Measurements from ENCODE around the gene B4GALT4.

Gene B4GALT4

GRCh38 chr3:119221779-119222320 is 18.8 kb downstream of the B4GALT4 start:
- no peak for DNase-seq (ENCODE audit: extremely low spot score)
- TF ChIP-seq, protein P1, sequence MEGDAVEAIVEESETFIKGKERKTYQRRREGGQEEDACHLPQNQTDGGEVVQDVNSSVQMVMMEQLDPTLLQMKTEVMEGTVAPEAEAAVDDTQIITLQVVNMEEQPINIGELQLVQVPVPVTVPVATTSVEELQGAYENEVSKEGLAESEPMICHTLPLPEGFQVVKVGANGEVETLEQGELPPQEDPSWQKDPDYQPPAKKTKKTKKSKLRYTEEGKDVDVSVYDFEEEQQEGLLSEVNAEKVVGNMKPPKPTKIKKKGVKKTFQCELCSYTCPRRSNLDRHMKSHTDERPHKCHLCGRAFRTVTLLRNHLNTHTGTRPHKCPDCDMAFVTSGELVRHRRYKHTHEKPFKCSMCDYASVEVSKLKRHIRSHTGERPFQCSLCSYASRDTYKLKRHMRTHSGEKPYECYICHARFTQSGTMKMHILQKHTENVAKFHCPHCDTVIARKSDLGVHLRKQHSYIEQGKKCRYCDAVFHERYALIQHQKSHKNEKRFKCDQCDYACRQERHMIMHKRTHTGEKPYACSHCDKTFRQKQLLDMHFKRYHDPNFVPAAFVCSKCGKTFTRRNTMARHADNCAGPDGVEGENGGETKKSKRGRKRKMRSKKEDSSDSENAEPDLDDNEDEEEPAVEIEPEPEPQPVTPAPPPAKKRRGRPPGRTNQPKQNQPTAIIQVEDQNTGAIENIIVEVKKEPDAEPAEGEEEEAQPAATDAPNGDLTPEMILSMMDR (IDR thresholded peaks at IDR 0.05; ENCODE audit: control extremely low read depth, extremely low read depth, low read depth, missing control alignments): no peak
- ChIA-PET CTCF (interaction anchor here (1.2 to 10.8 kb wide), 2 partner anchors 8 to 19 kb away, joined by 3 to 74 read pairs; partner anchors contain the start of gene B4GALT4), POLR2A (no interaction called here)

DNA sequence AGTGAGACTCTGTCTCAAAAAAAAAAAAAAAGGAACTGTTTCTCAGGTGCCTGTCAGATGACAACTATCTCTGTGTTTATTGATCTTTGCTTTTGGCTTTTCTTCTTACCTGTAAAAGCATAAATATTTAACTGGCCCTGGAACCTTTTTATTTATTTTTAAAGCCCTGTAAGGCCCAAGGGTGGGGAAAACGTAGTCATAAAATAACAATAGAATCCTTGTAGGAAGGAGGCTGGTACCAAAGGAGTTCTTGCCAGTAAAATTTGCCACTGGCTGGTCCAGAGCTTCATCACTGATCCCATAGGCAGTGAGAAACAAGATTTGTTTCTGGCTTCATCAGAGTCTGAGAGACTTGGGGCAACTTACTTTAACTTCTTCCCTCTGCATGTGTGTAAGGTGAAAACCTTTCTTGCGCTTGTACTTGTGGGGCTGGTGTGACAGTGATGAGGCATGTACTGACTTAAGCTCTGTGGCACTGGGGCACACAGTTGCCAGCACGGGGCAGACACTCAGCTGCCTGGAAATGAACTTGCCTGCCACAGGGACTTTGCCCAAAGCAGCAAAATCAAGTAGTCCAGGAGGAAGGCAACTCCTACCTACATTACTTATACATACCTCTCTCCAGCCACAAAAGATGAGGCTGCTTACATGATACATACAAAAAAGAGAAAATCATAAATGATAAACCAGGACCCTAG is 19.6 kb downstream of the B4GALT4 start:
- CTCF ChIA-PET: interaction anchor here (10.8 kb wide), 1 partner anchor 19 kb away, joined by 74 read pairs; the partner anchor contains the start of gene B4GALT4
- TF ChIP-seq, protein P1 (IDR thresholded peaks at IDR 0.05; ENCODE audit: control extremely low read depth, extremely low read depth, low read depth, missing control alignments): no peak
- no peak for DNase-seq (ENCODE audit: extremely low spot score)
- POLR2A ChIA-PET: no interaction called here

- CTCF ChIA-PET: interaction anchor here (1.0 to 10.8 kb wide), 3 partner anchors 8 to 336 kb away, joined by 6 to 74 read pairs (median 6); partner anchors contain the start of gene B4GALT4
- POLR2A ChIA-PET: no interaction called here
- TF ChIP-seq, protein P1 (IDR thresholded peaks at IDR 0.05; ENCODE audit: control extremely low read depth, extremely low read depth, low read depth, missing control alignments): no peak
- DNase-seq (ENCODE audit: extremely low spot score): no peak
Observed at GRCh38 chr3:119220198-119220597, 20.5 kb downstream of the B4GALT4 start.

DNA sequence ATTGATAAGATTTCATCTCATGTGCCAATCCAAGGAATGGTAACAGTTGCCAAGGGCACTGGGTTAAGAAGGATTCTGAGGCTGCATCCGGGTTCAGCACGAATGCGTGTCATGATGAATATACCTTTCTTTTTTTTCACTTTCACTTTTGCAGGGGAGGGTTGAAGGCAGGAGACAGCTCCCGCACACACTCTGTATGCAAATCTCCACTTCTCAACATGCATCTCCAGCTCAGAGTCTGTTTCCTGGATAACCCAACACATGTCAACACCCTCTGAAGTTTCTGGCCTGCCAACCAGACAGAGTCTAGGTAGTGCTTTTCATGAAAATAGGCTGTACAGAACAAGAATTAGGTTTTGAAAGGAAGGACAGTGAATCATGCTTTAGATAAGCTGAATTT is 21.6 kb downstream of the B4GALT4 start:
- ChIA-PET POLR2A (no interaction called here), CTCF (interaction anchor here (1.0 to 10.8 kb wide), 4 partner anchors 9 to 337 kb away, joined by 5 to 74 read pairs (median 6); partner anchors contain the start of gene B4GALT4)
- TF ChIP-seq, protein P1 (IDR thresholded peaks at IDR 0.05; ENCODE audit: control extremely low read depth, extremely low read depth, low read depth, missing control alignments): no peak
- DNase-seq (ENCODE audit: extremely low spot score): peak; percentile 48

GRCh38 chr3:119211803-119212202 is 28.9 kb downstream of the B4GALT4 start:
- CTCF ChIA-PET: interaction anchor here (1.0 to 2.0 kb wide), 4 partner anchors 9 to 29 kb away, joined by 3 to 7 read pairs (median 4); partner anchors contain the start of gene B4GALT4
- POLR2A ChIA-PET: no interaction called here
- TF ChIP-seq, protein P1 (IDR thresholded peaks at IDR 0.05; ENCODE audit: control extremely low read depth, extremely low read depth, low read depth, missing control alignments): no peak
- no peak for DNase-seq (ENCODE audit: extremely low spot score)

DNA sequence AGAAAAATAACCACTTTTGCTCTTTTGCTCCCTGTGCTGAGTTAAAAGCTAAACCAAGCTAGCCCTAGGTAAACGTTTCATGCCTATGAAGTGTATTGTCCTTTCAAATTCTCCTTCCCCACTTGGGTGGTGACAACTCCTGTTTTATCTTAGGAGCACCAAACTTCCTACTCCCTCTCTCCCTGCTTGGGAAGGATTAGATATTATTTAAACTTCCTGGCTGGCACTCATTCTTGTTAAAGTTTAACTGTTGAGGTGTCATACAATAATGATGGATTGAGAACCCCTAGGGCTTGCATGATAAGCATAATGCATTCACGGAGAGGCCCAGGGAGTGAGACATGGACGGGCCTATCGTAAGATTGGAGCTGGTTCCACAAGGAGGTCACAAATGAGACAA is 29.5 kb downstream of the B4GALT4 start:
- ChIA-PET CTCF (interaction anchor here (0.8 to 2.0 kb wide), 5 partner anchors 9 to 36 kb away, joined by 3 to 7 read pairs (median 3); partner anchors contain the start of gene B4GALT4), POLR2A (no interaction called here)
- no peak for DNase-seq (ENCODE audit: extremely low spot score)
- TF ChIP-seq, protein P1 (IDR thresholded peaks at IDR 0.05; ENCODE audit: control extremely low read depth, extremely low read depth, low read depth, missing control alignments): no peak

Data from GM10248 (cell line).